Subcutaneous adipose tissue (tissue), 4 donors: ENCODE results near the gene ZNF831. TPM values are rescaled to one million over a fixed set of nuclear protein-coding genes. Genes with fewer than 3 reads are reported as not detected.

ENCODE experiments used
- total RNA-seq, 4 donors: library from RNA; depleted of rRNA; stranded (reverse); fragments of >200 nt; gene quantifications; one replicate each; pipeline ENCODE4 v1.1.0, GENCODE V29; 2016
- TF ChIP-seq, protein P1 (sequence below): fragments of 450-650 bp; IDR thresholded peaks from one replicate; pipeline ENCODE4 v1.5.1; 2016; ENCODE audit warnings: low read depth, mild to moderate bottlenecking, control low read depth, antibody characterized with exemption, moderate library complexity

The ZNF831 gene
- 1 to 10 TPM in 1 of 4 donors, under 1 TPM in 3; 0.19 to 1.0 (median 0.77) TPM for total RNA-seq

DNA sequence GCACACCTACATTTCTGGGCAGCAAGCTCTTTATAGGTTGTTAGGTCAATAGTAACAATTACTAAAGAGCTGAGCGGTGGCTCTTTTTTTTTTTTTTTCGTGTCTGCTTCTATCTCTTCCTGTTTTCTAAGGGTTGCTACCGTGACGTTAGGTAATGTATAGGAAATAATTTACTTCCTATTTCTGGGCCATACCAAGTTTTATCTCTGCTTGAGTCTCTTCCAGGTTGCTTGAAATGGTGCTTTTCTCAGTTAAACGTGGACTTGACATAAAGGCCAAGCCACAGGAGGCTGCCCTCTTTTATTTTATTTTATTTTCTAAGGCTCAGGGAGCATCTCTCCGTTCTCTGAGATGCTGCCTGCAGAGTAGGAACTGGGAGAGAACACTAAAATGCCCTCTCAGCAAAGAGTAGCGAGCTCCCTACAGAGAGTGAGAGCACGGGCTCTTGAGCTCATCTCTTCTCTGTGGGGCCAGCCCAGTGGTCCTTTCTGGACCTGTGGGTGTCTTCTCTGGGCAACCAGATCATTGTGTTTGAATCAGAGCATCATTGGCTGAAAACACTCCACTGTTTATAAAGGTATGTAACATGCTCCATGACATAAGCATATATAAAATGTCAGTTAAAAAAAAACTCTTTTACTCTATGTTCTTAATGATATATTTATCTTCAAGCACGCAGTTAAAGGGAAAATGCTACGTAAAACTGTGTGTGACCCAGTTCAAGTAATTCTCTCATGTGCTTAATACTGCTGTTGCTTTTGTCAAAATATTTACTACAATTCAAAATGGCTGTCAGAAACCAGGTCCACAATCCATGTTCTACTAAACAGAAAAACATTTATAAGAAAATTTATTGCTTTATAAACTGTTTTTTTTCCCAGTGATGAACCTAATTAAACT is at the start of gene ZNF831:
TSS of gene ZNF831 (plus strand) at position 191 of the 900 bp plus-strand sequence. CDS start 27,199 bp downstream, outside the sequence.
- TF ChIP-seq, protein P1, sequence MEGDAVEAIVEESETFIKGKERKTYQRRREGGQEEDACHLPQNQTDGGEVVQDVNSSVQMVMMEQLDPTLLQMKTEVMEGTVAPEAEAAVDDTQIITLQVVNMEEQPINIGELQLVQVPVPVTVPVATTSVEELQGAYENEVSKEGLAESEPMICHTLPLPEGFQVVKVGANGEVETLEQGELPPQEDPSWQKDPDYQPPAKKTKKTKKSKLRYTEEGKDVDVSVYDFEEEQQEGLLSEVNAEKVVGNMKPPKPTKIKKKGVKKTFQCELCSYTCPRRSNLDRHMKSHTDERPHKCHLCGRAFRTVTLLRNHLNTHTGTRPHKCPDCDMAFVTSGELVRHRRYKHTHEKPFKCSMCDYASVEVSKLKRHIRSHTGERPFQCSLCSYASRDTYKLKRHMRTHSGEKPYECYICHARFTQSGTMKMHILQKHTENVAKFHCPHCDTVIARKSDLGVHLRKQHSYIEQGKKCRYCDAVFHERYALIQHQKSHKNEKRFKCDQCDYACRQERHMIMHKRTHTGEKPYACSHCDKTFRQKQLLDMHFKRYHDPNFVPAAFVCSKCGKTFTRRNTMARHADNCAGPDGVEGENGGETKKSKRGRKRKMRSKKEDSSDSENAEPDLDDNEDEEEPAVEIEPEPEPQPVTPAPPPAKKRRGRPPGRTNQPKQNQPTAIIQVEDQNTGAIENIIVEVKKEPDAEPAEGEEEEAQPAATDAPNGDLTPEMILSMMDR: no peak

DNA sequence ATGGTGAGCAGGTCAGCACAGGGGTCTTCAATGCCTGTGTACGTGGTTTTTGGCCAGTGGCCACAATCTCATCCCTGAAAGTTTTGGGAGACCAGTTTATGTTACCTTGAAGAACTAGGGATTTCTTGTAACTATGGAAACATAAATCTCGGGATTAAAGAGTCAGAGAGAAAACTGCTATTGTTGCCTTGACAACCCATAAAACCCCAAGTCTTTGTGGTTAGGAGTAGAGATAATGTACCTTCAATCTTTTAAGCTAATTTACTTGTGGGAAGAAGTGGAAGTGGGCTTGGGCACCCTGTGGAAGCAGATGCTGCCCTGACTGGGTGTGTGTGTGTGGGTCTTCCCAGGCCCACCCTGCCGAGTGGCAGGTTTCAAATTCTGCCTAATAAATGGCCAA is 46.1 kb upstream of the ZNF831 start:
- TF ChIP-seq, protein P1: no peak

DNA sequence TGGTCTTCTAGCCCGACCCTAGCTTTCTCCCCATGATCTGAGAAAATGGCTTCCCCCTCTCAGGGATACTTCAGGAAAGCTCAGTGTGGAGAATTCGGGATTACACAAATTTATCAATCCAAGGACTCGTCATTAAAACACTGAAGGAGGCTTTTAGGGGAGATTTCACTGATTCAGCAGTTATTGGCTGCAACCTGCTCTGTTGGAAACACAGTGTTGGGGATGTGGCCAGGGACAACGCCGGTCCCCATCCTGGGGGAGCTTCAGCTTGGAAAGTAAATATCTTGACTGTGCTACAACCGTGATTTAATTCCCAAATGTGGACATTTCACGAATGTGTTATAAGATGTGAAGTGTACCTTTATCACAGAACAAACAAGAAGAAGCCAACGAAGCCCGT is 44.8 kb upstream of the ZNF831 start:
- TF ChIP-seq, protein P1: no peak

DNA sequence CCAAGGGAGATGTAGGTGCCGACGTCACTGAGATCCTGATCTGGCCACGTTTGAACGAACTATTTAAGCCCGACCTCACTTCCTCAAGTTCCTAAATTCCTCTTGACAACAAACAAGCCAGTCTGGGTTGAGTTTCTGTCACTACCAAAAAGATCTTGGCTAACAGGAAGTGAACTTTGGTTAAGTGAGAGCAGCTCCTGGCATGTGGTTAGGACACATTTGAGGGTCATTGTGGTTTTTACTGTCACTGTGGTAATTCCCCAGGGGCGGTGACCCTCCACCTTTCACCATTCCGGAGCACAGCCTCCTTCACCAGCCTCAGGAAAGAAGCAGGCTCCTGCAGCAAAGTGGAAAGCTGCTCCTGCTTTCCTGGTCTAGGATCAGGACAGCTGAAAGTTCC is 43.1 kb upstream of the ZNF831 start:
- TF ChIP-seq, protein P1: no peak

DNA sequence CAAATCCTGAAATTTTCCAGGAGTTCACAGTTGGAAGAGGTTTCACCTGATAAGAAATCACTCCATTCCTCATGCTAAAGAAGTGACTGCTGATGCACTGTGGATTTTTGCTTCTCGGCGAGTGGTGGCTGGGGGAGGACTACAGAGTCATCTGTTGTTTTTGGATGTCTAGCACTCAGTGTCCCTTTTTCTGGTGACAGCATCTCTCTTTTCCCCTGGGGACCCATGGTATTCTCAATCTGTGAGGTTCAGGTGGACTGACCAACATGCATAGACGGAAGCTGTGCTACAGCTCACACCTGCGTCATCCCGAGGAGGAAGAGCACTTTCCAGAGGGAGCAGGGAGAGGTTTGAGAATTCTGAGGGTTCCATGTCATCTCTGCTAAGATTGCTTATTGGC is 42.7 kb upstream of the ZNF831 start:
- TF ChIP-seq, protein P1: no peak

DNA sequence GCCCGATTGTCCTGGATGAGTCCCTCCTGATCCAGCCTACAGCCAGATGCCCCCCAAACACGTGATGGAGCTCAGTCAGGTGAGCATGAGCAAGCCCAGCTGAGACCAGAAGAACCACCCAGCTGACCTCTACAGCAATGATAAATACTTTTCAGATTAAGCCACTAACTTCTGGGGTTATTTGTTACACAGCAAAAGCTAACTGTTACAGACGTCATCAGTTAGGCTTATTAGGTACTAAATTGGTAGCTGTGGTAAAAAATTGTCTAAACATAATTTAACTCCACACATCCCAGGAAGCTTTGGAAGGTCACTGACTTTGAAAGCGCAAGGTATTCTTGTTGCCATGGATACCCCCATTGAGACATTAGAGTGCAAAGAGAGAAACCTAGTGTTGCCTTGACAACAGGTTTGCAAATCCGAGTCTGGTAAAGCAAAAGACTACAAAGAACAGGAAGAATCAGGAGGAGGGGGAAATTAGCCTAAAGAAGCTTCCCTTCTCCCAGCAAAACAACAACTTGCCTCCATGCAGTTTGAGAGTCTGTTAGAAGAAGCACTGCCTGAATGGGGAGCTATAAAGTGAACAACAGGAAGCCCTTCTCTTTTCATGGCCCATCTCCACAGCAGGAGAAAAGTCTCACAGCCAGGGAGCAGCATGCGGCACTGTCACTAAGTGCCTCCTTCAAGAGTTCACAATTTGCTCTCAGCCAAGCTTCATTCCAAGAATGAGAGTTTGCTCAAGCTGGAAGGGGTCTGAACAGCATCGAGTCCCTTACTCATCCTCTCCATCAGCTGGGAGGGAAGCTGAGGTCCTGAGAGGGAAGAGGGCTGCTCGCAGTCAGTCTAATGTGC is 41.7 kb upstream of the ZNF831 start:
- TF ChIP-seq, protein P1: no peak

DNA sequence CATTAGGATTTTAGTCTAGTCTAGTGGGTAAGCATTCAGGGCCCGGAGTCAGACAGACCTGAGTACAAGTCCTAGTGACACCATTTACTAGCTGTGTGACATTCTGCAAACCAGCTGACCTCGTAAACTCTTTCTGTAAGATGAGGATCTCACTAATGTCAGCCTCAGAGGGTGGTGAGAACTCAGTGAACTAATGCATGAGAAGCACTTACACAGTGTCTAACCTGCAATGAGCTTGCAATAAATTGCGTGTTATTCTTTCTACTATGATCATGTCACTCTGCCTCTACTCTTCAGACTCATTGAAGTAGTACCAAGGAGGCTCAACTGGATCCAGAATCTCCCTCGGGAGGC is 41.1 kb upstream of the ZNF831 start:
- TF ChIP-seq, protein P1: no peak
